Panc1 (cell line): Measurements from ENCODE around the gene SMAD5.

Source experiments
- CTCF ChIP-seq: fragments of 450-650 bp; IDR thresholded peaks from 2 replicates; pipeline ENCODE4 v1.5.1; 2017; ENCODE audit warnings: mild to moderate bottlenecking
- TCF7L2 ChIP-seq: IDR thresholded peaks from 2 replicates; pipeline ENCODE4 v1.6.1; 2011; ENCODE audit warnings: mild to moderate bottlenecking, low read depth, low read length, inconsistent platforms

- TF ChIP-seq TCF7L2 (no peak), CTCF (no peak)
These were observed 23.9 kb upstream of the SMAD5 start for GRCh38 chr5:136108766-136109165.
